Epithelial cell of esophagus (primary cell): Measurements from ENCODE around the gene CPEB4.

ENCODE experiments used
- DNase-seq: peaks from one replicate; pipeline ENCODE4 v3.0.0; 2010; ENCODE audit warnings: low read depth
- H3K4me3 ChIP-seq: 2 replicates; pipeline ENCODE4 v1.5.1; 2011; ENCODE audit warnings: mild to moderate bottlenecking, low read length, control low read depth
- TF ChIP-seq, protein P1 (sequence below): IDR thresholded peaks from 2 replicates; pipeline ENCODE4 v1.5.1; 2011; ENCODE audit warnings: low read depth, mild to moderate bottlenecking, low read length, control low read depth, inconsistent platforms; ENCODE audit not compliant: insufficient read depth; ENCODE audit errors: missing control alignments

CPEB4 gene

GRCh38 chr5:173969167-173970049 lies 81.3 kb downstream of the CPEB4 start:
- H3K4me3 ChIP-seq: no peak overlapping the region
- TF ChIP-seq, protein P1, sequence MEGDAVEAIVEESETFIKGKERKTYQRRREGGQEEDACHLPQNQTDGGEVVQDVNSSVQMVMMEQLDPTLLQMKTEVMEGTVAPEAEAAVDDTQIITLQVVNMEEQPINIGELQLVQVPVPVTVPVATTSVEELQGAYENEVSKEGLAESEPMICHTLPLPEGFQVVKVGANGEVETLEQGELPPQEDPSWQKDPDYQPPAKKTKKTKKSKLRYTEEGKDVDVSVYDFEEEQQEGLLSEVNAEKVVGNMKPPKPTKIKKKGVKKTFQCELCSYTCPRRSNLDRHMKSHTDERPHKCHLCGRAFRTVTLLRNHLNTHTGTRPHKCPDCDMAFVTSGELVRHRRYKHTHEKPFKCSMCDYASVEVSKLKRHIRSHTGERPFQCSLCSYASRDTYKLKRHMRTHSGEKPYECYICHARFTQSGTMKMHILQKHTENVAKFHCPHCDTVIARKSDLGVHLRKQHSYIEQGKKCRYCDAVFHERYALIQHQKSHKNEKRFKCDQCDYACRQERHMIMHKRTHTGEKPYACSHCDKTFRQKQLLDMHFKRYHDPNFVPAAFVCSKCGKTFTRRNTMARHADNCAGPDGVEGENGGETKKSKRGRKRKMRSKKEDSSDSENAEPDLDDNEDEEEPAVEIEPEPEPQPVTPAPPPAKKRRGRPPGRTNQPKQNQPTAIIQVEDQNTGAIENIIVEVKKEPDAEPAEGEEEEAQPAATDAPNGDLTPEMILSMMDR: no peak
- DNase-seq: peak; percentile 79

- no peak for DNase-seq
- TF ChIP-seq, protein P1: no peak
- no peak overlapping the region for H3K4me3 ChIP-seq
Measured at GRCh38 chr5:173970878-173971650, 82.9 kb downstream of the CPEB4 start.

DNA sequence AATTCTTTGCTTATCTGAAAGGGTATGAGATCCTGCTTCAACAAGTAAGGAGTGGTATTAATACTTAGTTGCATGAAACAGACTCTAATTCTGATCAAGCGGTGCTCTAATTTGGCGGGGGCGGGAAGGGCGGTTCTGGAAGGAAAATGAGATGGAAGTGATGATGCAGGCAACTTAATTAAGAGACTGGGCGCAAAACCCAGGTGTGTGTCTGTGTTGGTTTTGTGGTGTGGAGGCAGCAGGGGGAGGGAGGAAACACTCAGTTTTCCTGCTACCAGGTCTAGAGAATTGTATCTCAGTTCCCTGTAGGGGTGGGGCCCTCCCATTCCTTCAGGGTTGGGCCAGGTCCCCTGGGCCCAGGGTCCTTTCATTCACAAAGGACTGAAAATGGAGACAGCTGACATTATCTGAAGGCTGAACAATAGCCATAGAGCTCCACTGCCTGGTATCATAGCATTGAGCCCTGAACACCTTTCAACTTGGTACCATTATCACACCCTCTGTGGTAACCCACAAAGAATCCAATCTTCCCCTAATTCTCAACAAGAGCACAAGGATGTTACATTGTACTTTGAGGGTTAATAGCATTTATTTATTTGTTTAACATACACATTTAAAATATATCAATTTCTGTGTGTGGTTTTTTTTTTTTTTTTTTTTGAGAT lies 83.7 kb downstream of the CPEB4 start:
- no peak overlapping the region for H3K4me3 ChIP-seq
- no peak for DNase-seq
- TF ChIP-seq, protein P1: no peak

- peak overlapping the region; percentile 42 for H3K4me3 ChIP-seq
- DNase-seq: no peak
- TF ChIP-seq, protein P1: no peak
Measured at GRCh38 chr5:173972607-173972924, 84.4 kb downstream of the CPEB4 start.

DNA sequence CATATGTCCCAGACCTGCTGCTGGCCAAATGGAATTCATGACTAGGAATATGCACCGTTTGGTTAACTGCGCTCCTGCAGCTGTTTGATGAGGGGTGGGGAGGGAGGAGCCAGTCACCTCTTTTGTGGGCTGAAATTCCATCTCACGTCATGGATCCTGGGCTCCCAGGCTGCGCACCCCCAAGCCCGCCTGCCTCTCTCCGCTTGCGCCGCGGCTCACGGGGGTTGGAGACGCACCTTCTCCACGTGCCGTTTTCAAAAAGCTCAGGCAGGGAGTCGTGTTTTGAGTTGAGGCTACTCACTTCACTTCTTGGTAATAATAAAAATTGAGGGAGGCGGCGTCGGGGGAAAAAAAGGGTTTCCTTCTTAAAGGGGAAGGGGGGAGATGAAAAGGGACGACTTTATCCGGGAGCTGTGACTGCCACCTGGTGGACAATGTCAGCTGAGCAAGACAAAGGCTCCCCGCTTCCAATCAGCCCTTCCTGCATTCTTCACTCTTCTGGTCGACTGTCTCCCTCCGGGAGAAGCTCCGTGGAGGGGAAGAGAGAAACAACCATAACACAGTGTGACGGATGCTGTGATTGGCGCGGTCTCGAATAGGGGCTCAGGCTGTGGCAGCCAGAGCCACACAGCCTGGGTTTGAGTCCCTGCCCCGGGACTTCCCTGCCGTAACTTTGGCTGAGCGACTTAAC lies 84.9 kb downstream of the CPEB4 start:
- TF ChIP-seq, protein P1: peak; percentile 81
- peak overlapping the region; percentile 42 for H3K4me3 ChIP-seq
- DNase-seq: peak; percentile 75

GRCh38 chr5:173973616-173973969 lies 85.4 kb downstream of the CPEB4 start:
- H3K4me3 ChIP-seq: peak overlapping the region; percentile 42
- peak; percentile 27 for DNase-seq

More at GRCh38 chr5:173973616-173973969, 85.4 kb downstream of the CPEB4 start:
- TF ChIP-seq, protein P1: no peak
